Ishikawa (cell line): ENCODE data around the gene TCEA3.

Experiments used
- CEBPB ChIP-seq: IDR thresholded peaks from 2 replicates; pipeline ENCODE4 v1.6.1; 2012
- CREB1 ChIP-seq: IDR thresholded peaks from 2 replicates; pipeline ENCODE4 v1.6.1; 2012; ENCODE audit warnings: low read depth
- EGR1 ChIP-seq: IDR thresholded peaks from 2 replicates; pipeline ENCODE4 v1.6.1; 2012
- EP300 ChIP-seq: IDR thresholded peaks from 2 replicates; pipeline ENCODE4 v1.6.1; 2012; ENCODE audit warnings: borderline replicate concordance
- FOXM1 ChIP-seq: IDR thresholded peaks from 2 replicates; pipeline ENCODE4 v1.6.1; 2012; ENCODE audit warnings: low read depth, borderline replicate concordance
- NFIC ChIP-seq: IDR thresholded peaks from 2 replicates; pipeline ENCODE4 v1.6.1; 2012
- RAD21 ChIP-seq: IDR thresholded peaks from 2 replicates; pipeline ENCODE4 v1.6.1; 2012; ENCODE audit warnings: low read depth
- REST ChIP-seq: IDR thresholded peaks from 2 replicates; pipeline ENCODE4 v1.6.1; 2012; ENCODE audit warnings: low read depth, mild to moderate bottlenecking
- TAF1 ChIP-seq: IDR thresholded peaks from 2 replicates; pipeline ENCODE4 v1.6.1; 2012; ENCODE audit warnings: low read depth, mild to moderate bottlenecking
- TCF12 ChIP-seq: IDR thresholded peaks from 2 replicates; pipeline ENCODE4 v1.6.1; 2012; ENCODE audit warnings: low read depth
- TEAD4 ChIP-seq: IDR thresholded peaks from 2 replicates; pipeline ENCODE4 v1.6.1; 2012
- YY1 ChIP-seq: IDR thresholded peaks from 2 replicates; pipeline ENCODE4 v1.6.1; 2012; ENCODE audit warnings: low read depth
- ZBTB7A ChIP-seq: IDR thresholded peaks from 2 replicates; pipeline ENCODE4 v1.6.1; 2012; ENCODE audit warnings: low read depth
- TF ChIP-seq, protein P1 (sequence below): IDR thresholded peaks from 2 replicates; pipeline ENCODE4 v1.6.1; 2012
- TF ChIP-seq, protein P2 (sequence below): IDR thresholded peaks from 2 replicates; pipeline ENCODE4 v1.6.1; 2012

Gene TCEA3

GRCh38 chr1:23366146-23366545 is 58.4 kb downstream of the TCEA3 start:
- TF ChIP-seq TCF12 (no peak), REST (no peak), NFIC (no peak), TEAD4 (no peak), YY1 (no peak)

- TF ChIP-seq EP300 (no peak), TCF12 (peak; percentile 55; the same call in 1 of the 2 replicates)
- TF ChIP-seq, protein P1, sequence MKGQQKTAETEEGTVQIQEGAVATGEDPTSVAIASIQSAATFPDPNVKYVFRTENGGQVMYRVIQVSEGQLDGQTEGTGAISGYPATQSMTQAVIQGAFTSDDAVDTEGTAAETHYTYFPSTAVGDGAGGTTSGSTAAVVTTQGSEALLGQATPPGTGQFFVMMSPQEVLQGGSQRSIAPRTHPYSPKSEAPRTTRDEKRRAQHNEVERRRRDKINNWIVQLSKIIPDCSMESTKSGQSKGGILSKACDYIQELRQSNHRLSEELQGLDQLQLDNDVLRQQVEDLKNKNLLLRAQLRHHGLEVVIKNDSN: peak; percentile 39
These were observed 62.3 kb downstream of the TCEA3 start for GRCh38 chr1:23362218-23362713.

DNA sequence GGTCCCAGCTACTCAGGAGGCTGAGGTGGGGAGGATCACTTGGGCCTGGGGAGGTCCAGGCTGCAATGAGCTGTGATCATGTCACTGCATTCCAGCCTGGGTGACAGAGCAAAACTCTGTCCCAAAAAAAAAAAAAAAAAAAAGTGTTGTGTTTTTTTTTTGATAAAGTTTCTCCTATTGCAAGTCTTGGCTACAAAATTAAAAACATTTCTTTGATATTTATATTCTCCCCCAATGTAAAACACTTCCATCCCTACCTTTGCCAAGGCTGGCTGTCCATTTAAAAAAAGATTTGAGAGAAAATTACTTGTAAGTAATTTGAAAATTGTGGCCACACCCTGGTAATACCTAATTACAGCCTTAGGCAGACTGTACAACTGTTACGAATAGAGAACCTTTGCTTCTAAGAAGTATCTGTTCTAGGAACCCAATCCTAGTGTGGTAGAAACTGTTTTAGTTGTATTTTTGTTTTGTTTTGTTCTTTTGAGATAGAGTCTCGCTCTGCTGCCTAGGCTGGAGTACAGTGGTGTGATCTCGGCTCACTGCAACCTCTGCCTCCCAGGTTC is 66.2 kb downstream of the TCEA3 start:
- TF ChIP-seq, protein P1: no peak
- no peak for TF ChIP-seq FOXM1
- TF ChIP-seq TEAD4: no peak
- no peak for TF ChIP-seq NFIC

DNA sequence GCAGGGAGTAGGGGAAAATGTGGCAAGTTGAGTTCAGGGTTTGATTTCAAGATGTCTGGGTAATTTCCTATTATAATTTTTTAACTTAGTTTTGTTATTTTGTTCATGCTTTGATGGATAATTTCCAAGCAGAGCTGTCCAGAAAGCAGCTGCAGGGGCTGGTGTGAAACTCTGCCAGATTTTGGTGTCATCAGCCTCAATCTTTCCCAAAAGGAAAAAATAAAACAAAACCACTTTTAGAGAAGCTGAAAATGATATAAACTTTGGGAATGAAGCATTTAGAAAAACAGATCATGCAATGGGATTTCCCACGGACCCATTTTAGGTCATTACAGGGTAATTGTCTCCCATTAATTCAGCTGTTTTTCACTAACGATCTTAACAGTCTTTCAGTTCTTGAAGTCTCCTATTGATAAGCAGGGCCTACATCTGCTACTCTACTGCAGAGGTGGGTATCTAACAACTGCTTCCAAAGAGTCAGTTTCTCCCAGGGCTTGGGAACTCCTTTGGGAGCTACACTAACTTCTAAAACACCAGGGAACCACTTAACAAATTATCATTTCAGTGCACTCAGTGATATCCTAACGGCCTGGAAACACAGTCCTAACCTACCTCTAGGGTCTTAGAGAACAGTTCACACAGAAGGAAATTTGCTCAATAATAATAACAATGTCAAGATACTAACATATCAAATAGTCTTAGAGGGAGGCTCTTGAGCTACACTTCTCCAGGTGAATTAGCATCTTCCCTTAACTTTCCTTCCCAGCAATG is 67.2 kb downstream of the TCEA3 start:
- TF ChIP-seq CREB1: no peak
- TF ChIP-seq EP300: no peak
- no peak for TF ChIP-seq EGR1
- TF ChIP-seq ZBTB7A: no peak
- TF ChIP-seq REST: no peak
- TF ChIP-seq CEBPB: no peak
- TF ChIP-seq NFIC: no peak
- TF ChIP-seq YY1: no peak
- no peak for TF ChIP-seq TEAD4
- no peak for TF ChIP-seq FOXM1
- TF ChIP-seq TAF1: no peak
- TF ChIP-seq, protein P1: no peak
- TF ChIP-seq, protein P2, sequence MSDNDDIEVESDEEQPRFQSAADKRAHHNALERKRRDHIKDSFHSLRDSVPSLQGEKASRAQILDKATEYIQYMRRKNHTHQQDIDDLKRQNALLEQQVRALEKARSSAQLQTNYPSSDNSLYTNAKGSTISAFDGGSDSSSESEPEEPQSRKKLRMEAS: no peak
- no peak for TF ChIP-seq TCF12
- no peak for TF ChIP-seq RAD21

DNA sequence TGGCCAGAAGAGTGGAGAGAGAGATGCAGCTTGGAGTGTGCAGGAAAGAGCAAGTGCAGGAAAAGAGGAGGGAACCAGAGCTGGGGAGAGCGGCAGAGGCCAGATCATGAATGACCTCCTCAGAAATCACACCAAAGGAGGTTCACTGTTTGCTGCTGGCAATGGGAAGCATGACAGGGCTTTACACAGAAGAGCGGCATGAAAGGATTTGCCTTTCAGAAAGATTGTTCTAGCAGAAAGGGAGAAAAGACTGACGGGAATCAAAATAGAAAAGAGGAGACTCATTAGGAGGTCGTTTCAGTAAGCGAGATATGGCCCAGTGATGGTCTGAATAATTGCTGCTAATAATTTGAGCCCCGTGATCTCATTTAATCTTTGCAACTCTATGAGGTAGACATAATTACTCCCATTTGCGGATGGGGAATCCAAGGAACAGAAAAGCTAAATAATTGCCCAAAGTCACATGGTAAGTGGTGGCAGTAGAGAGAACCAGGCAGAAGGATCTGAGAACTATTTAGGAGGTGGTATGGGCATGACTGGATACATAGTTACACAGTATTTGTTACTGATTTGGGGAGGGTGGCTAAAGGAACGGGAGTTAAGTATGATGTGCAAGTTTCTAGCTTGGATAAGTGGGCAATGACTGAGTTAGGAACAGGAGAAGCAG is 67.9 kb downstream of the TCEA3 start:
- TF ChIP-seq REST: no peak
- no peak for TF ChIP-seq NFIC
- TF ChIP-seq TCF12: no peak
- no peak for TF ChIP-seq TEAD4
- no peak for TF ChIP-seq EP300
- TF ChIP-seq FOXM1: no peak
- TF ChIP-seq, protein P2: no peak
- TF ChIP-seq TAF1: no peak
- no peak for TF ChIP-seq CEBPB
